A549 (cell line): ENCODE results near the gene SGPL1. TPM values are rescaled to one million over a fixed set of nuclear protein-coding genes. Genes with fewer than 3 reads are reported as not detected.

Experiments
- ATAC-seq, 2 experiments: fragments of 200-7000 bp in 1 of 2; fragments of >200 bp in 1 of 2; cut with Nextera tagmentation in 1 of 2; cut with Tn5 transposase in 1 of 2; 3 replicates each; pipeline versions ENCODE4 v1.8.0 to v1.9.1; 2018 to 2020; ENCODE audit warnings: mild to moderate bottlenecking in 1 of 2, moderate library complexity in 1 of 2
- CTCF ChIA-PET: fragments of 300-600 bp; sonication (Branson Sonifier 250); formaldehyde crosslinking; extraction: SDS; loops from one replicate; lab custom pipeline; 2021; ENCODE audit warnings: antibody characterized with exemption, inconsistent platforms; lab: Yijun Ruan, JAX
- POLR2A ChIA-PET: fragments of 350-600 bp; formaldehyde crosslinking; extraction: SDS; loops from one replicate; lab custom pipeline; 2021; ENCODE audit warnings: antibody characterized with exemption, inconsistent platforms; lab: Yijun Ruan, JAX
- DNase-seq, 2 experiments: peaks; one replicate each; pipeline versions ENCODE4 v3.0.0 to v3.0.0-alpha.2; 2011 to 2016; ENCODE audit warnings: low read depth in 1 of 2, low spot score in 1 of 2
- FAIRE-seq: peaks from 2 replicates; lab custom pipeline; 2011; peaks lifted over from hg19 to GRCh38; lab: Jason Lieb, UNC
- H3K27ac ChIP-seq, 2 experiments: fragments of >200 bp; sonication (Bioruptor Twin); formaldehyde crosslinking; 3 replicates each; pipeline ENCODE4 v1.5.1; 2016 to 2017
- H3K4me1 ChIP-seq: fragments of >200 bp; sonication (Bioruptor Twin); formaldehyde crosslinking; 3 replicates; pipeline ENCODE4 v1.6.1; 2016
- H3K4me2 ChIP-seq: fragments of >200 bp; sonication (Bioruptor Twin); formaldehyde crosslinking; 3 replicates; pipeline ENCODE4 v1.6.1; 2016
- H3K4me3 ChIP-seq: fragments of >200 bp; sonication (Bioruptor Twin); formaldehyde crosslinking; 3 replicates; pipeline ENCODE4 v1.5.1; 2016
- H3K9me3 ChIP-seq: fragments of >200 bp; sonication (Bioruptor Twin); formaldehyde crosslinking; 3 replicates; pipeline ENCODE4 v1.6.1; 2016
- ATOH8 ChIP-seq: fragments of 250-450 bp; sonication (Bioruptor Pico); IDR thresholded peaks from 2 replicates; pipeline ENCODE4 v1.5.0; 2020; ENCODE audit warnings: low read depth, mild to moderate bottlenecking, moderate library complexity
- BHLHE40 ChIP-seq: IDR thresholded peaks from 2 replicates; pipeline ENCODE4 v1.6.1; 2012; ENCODE audit warnings: low read depth, low read length, inconsistent platforms
- CHD2 ChIP-seq: fragments of 150-350 bp; IDR thresholded peaks from 2 replicates; pipeline ENCODE4 v1.6.1; 2014; ENCODE audit warnings: low read length; ENCODE audit not compliant: partially characterized antibody
- CHD4 ChIP-seq: fragments of 200-600 bp; sonication (generic); IDR thresholded peaks from 2 replicates; pipeline ENCODE4 v1.6.1; 2016; ENCODE audit warnings: antibody characterized with exemption, mild to moderate bottlenecking, borderline replicate concordance
- CTCF ChIP-seq: fragments of >200 bp; sonication (Bioruptor Twin); formaldehyde crosslinking; IDR thresholded peaks from 3 replicates; pipeline ENCODE4 v1.5.1; 2016
- EHF ChIP-seq: fragments of 250-450 bp; sonication (Bioruptor Pico); IDR thresholded peaks from 2 replicates; pipeline ENCODE4 v1.5.0; 2020; ENCODE audit warnings: mild to moderate bottlenecking
- EHMT2 ChIP-seq: fragments of 200-600 bp; sonication (generic); IDR thresholded peaks from 2 replicates; pipeline ENCODE4 v1.6.1; 2016; ENCODE audit warnings: antibody characterized with exemption, low read depth, mild to moderate bottlenecking, moderate library complexity
- ELK1 ChIP-seq: fragments of 150-350 bp; IDR thresholded peaks from 2 replicates; pipeline ENCODE4 v1.6.1; 2014; ENCODE audit warnings: low read depth, mild to moderate bottlenecking, low read length
- ESRRA ChIP-seq: fragments of 150-350 bp; IDR thresholded peaks from 2 replicates; pipeline ENCODE4 v1.6.1; 2014; ENCODE audit warnings: mild to moderate bottlenecking, low read length, borderline replicate concordance
- FOSB ChIP-seq: fragments of 250-450 bp; sonication (Bioruptor Pico); IDR thresholded peaks from 2 replicates; pipeline ENCODE4 v1.5.0; 2020; ENCODE audit warnings: mild to moderate bottlenecking, moderate library complexity
- FOSL2 ChIP-seq, 2 experiments: fragments of 450-650 bp in 1 of 2; fragments of >200 bp in 1 of 2; sonication (Bioruptor Twin) in 1 of 2; formaldehyde crosslinking; IDR thresholded peaks; 2 replicates each; pipeline versions ENCODE4 v1.5.0 to v1.6.1; 2016 to 2020; ENCODE audit warnings: mild to moderate bottlenecking in 1 of 2, moderate library complexity in 1 of 2
- HDAC2 ChIP-seq: fragments of 200-600 bp; sonication (generic); IDR thresholded peaks from 2 replicates; pipeline ENCODE4 v1.6.1; 2016
- HES2 ChIP-seq: fragments of >200 bp; sonication (Bioruptor Twin); formaldehyde crosslinking; IDR thresholded peaks from 2 replicates; pipeline ENCODE4 v1.6.1; 2016
- HMGXB4 ChIP-seq: fragments of 250-450 bp; sonication (Bioruptor Pico); IDR thresholded peaks from 2 replicates; pipeline ENCODE4 v1.5.0; 2021; ENCODE audit warnings: mild to moderate bottlenecking, moderate library complexity, borderline replicate concordance
- KDM1A ChIP-seq: fragments of 200-600 bp; sonication (generic); IDR thresholded peaks from 2 replicates; pipeline ENCODE4 v1.6.1; 2016; ENCODE audit warnings: low read depth, mild to moderate bottlenecking
- KDM5A ChIP-seq: fragments of 200-600 bp; sonication (generic); IDR thresholded peaks from 2 replicates; pipeline ENCODE4 v1.6.1; 2016; ENCODE audit warnings: antibody characterized with exemption, mild to moderate bottlenecking
- MAFK ChIP-seq: fragments of 450-650 bp; IDR thresholded peaks from 2 replicates; pipeline ENCODE4 v1.6.1; 2014; ENCODE audit not compliant: partially characterized antibody
- NFE2L2 ChIP-seq: fragments of 150-350 bp; conservative IDR thresholded peaks from 2 replicates; pipeline ENCODE4 v1.6.1; 2014; ENCODE audit warnings: low read length
- NPAS2 ChIP-seq: fragments of 250-450 bp; sonication (Bioruptor Pico); IDR thresholded peaks from 2 replicates; pipeline ENCODE4 v1.8.0; 2022; ENCODE audit warnings: mild to moderate bottlenecking, moderate library complexity, borderline replicate concordance
- RCOR1 ChIP-seq: fragments of 150-350 bp; IDR thresholded peaks from 2 replicates; pipeline ENCODE4 v1.6.1; 2014; ENCODE audit warnings: antibody characterized with exemption, low read length, low read depth
- REST ChIP-seq: fragments of 200-600 bp; sonication (generic); IDR thresholded peaks from 2 replicates; pipeline ENCODE4 v1.6.1; 2016; ENCODE audit warnings: antibody characterized with exemption, mild to moderate bottlenecking, moderate library complexity
- SMC3 ChIP-seq: fragments of >200 bp; sonication (Bioruptor Twin); formaldehyde crosslinking; IDR thresholded peaks from 3 replicates; pipeline ENCODE4 v1.6.1; 2018; ENCODE audit warnings: inconsistent platforms
- USF2 ChIP-seq: fragments of 450-650 bp; IDR thresholded peaks from 2 replicates; pipeline ENCODE4 v1.6.1; 2014; ENCODE audit warnings: antibody characterized with exemption
- ZC3H11A ChIP-seq: fragments of 450-650 bp; IDR thresholded peaks from 2 replicates; pipeline ENCODE4 v1.6.1; 2014; ENCODE audit warnings: antibody characterized with exemption, mild to moderate bottlenecking
- WGBS: methylation state at CpG from one replicate; pipeline ENCODE4 v1.1.6; 2017; ENCODE audit errors: missing lambda C conversion rate; 5-methylcytosine and 5-hydroxymethylcytosine counted together
- polyA plus RNA-seq, 4 experiments: library from polyadenylated mRNA; depleted of rRNA in 3 of 4; stranded (reverse); fragments of >200 nt; fragmentation: RNase III in 1 of 4; extraction: RNeasy Plus Mini Kit Qiagen cat#74134 plus additional on column Dnase treatment in 1 of 4; gene quantifications; 2 replicates in 3 of 4; 3 replicates in 1 of 4; pipeline ENCODE4 v1.2.3, GENCODE V29; 2011 to 2017

SGPL1 gene
- polyA plus RNA-seq, 2 of the 4 experiments (the other 2 are of a cell fraction) = 32.2 to 49.8 TPM

GRCh38 chr10:70776455-70777005 lies 39.2 kb upstream of the SGPL1 start:
- Histone ChIP-seq H3K4me2 (no peak overlapping the region), H3K4me1 (no peaks in the 10 kb centered on the region), H3K27ac (no peak overlapping the region), H3K4me3 (no peak overlapping the region), H3K9me3 (no peaks in the 10 kb centered on the region)
- no peak for FAIRE-seq
- ChIA-PET POLR2A (no interaction called here), CTCF (interaction anchor here (1.3 to 5.7 kb wide), 5 partner anchors 17 to 508 kb away, joined by 3 to 41 read pairs (median 6); no protein-coding TSS in a partner anchor)
- no peak for TF ChIP-seq CHD4
- TF ChIP-seq USF2 = no peak
- no peak for TF ChIP-seq FOSB
- no peak for TF ChIP-seq RCOR1
- TF ChIP-seq SMC3 = no peak
- no peak for TF ChIP-seq HES2
- TF ChIP-seq NPAS2 (CRISPR knock-in tag) = no peak
- no peak for TF ChIP-seq ESRRA
- ATAC-seq = no peak
- 75% methylated on average over 4 of the region's 11 CpGs for WGBS
- DNase-seq = no peak

- Histone ChIP-seq H3K27ac (no peak overlapping the region), H3K9me3 (no peaks in the 10 kb centered on the region), H3K4me3 (no peak overlapping the region), H3K4me2 (no peak overlapping the region), H3K4me1 (no peaks in the 10 kb centered on the region)
- ChIA-PET CTCF (interaction anchor here (0.9 to 2.1 kb wide), 5 partner anchors 16 to 227 kb away, joined by 3 to 11 read pairs (median 4); no protein-coding TSS in a partner anchor), POLR2A (no interaction called here)
- WGBS = 79% methylated on average over 15 of the region's 18 CpGs
- ATAC-seq (no peak), FAIRE-seq (no peak), DNase-seq (no peak)
- TF ChIP-seq MAFK (no peak), ATOH8 (no peak), FOSB (no peak), BHLHE40 (no peak), REST (no peak), FOSL2 (IDR thresholded peaks at IDR 0.05) (no peak), FOSL2 (CRISPR knock-in tag; IDR thresholded peaks at IDR 0.05) (no peak), ZC3H11A (no peak), KDM5A (no peak), NFE2L2 (no peak), HDAC2 (no peak), EHMT2 (no peak), CHD2 (no peak), HMGXB4 (CRISPR knock-in tag) (no peak), EHF (no peak), KDM1A (no peak), CTCF (no peak), ELK1 (no peak)
Observed at GRCh38 chr10:70777063-70777875, 38.5 kb upstream of the SGPL1 start.
